CD4-positive, CD25-positive, alpha-beta regulatory T cell (primary cell): Measurements from ENCODE around the gene CCS. TPM values are rescaled to one million over a fixed set of nuclear protein-coding genes. Genes with fewer than 3 reads are reported as not detected.

Experiments used
- ATAC-seq, 2 donors: fragments of 150-1000 bp; cut with Tn5 transposase; one replicate each; pipeline ENCODE4 v1.10.0; 2021; ENCODE audit warnings: low read depth in 2 of 2, moderate number of reproducible peaks in 2 of 2, moderate library complexity in 1 of 2
- DNase-seq, 3 donors: peaks; one replicate each; pipeline versions ENCODE4 v3.0.0 to v3.0.0-alpha.2; 2012 to 2022; ENCODE audit warnings: mixed read lengths in 1 of 3
- H3K27ac ChIP-seq: one replicate; pipeline ENCODE4 v1.7.0; 2013; ENCODE audit warnings: mild to moderate bottlenecking, low read length; ENCODE audit not compliant: insufficient read depth, poor library complexity, severe bottlenecking
- H3K27me3 ChIP-seq: one replicate; pipeline ENCODE4 v1.7.0; 2013; ENCODE audit warnings: low read length; ENCODE audit not compliant: control insufficient read depth, insufficient read depth
- H3K36me3 ChIP-seq: one replicate; pipeline ENCODE4 v1.7.0; 2013; ENCODE audit warnings: mild to moderate bottlenecking, low read length, moderate library complexity; ENCODE audit not compliant: control insufficient read depth, insufficient read depth
- H3K4me1 ChIP-seq: 2 replicates; pipeline ENCODE4 v1.7.0; 2013; ENCODE audit warnings: mild to moderate bottlenecking, low read length; ENCODE audit not compliant: insufficient read depth, control insufficient read depth, poor library complexity, severe bottlenecking
- H3K4me3 ChIP-seq: one replicate; pipeline ENCODE4 v1.7.0; 2013; ENCODE audit warnings: low read depth, mild to moderate bottlenecking, low read length, moderate library complexity
- H3K9me3 ChIP-seq, 2 experiments: 1 replicate in 1 of 2; 2 replicates in 1 of 2; pipeline ENCODE4 v1.7.0; 2013; ENCODE audit warnings: low read length in 2 of 2, mild to moderate bottlenecking in 1 of 2, moderate library complexity in 1 of 2; ENCODE audit not compliant: control insufficient read depth in 2 of 2
- H3K27ac Mint-ChIP-seq, 3 donors: one replicate each; pipeline ENCODE4 v1.8.0; 2020 to 2022; ENCODE audit warnings: mild to moderate bottlenecking in 3 of 3, mixed read lengths in 3 of 3, moderate library complexity in 2 of 3
- H3K27me3 Mint-ChIP-seq: one replicate; pipeline ENCODE4 v1.8.0; 2022; ENCODE audit warnings: mild to moderate bottlenecking, mixed read lengths
- H3K36me3 Mint-ChIP-seq: one replicate; pipeline ENCODE4 v1.8.0; 2020; ENCODE audit warnings: mixed read lengths
- H3K4me1 Mint-ChIP-seq, 4 donors: one replicate each; pipeline ENCODE4 v1.8.0; 2020 to 2022; ENCODE audit warnings: mixed read lengths in 4 of 4, mild to moderate bottlenecking in 1 of 4
- H3K4me3 Mint-ChIP-seq, 4 donors: one replicate each; pipeline ENCODE4 v1.8.0; 2020 to 2022; ENCODE audit warnings: mild to moderate bottlenecking in 4 of 4, mixed read lengths in 4 of 4, moderate library complexity in 3 of 4
- H3K9me3 Mint-ChIP-seq, 7 donors: one replicate each; pipeline ENCODE4 v1.8.0; 2020 to 2022; ENCODE audit warnings: mixed read lengths in 7 of 7, mild to moderate bottlenecking in 3 of 7, moderate library complexity in 2 of 7
- polyA plus RNA-seq, 4 donors: library from polyadenylated mRNA; unstranded; fragments of 300-500 nt; fragmentation: Illumina TruSeq; gene quantifications; one replicate each; pipeline ENCODE4 v1.2.3, GENCODE V29; 2021
- total RNA-seq: library from RNA; stranded (reverse); gene quantifications from one replicate; pipeline ENCODE4 v1.2.3, GENCODE V29; 2022

Gene CCS
- total and polyA plus RNA-seq, 5 donors from 2014 or later = 31.0 to 37.8 (median 34.2) TPM

DNA sequence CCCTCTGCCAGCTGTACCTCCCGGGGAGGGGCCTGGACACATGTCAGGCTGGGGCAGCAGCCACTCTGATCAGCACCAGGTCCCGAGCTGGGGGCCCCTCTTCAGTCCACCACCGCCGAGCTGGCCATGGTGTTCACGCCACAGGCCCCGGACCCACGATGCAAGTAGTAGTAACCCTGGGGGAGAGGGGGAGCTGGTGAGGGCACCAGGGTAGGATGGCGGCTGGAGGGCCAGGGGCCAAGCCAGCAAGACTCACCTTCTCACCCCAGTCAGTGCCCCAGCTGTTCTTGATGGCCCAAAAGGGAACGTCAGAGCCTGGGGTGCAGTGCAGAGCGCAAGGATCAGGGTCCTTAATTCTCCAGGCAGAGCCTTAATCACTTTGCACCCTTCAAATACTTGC, 29.2 kb upstream of the CCS start:
- Mint-ChIP-seq H3K4me1 (peaks cover 0 to 19% (median 2%) of the 10 kb centered on the region in 4 donors), H3K27ac (no peak overlapping the region), H3K27me3 (peaks cover 6% of the 10 kb centered on the region), H3K36me3 (no peaks in the 10 kb centered on the region), H3K9me3 (peaks cover 0 to 3% (median 0%) of the 10 kb centered on the region in 7 donors), H3K4me3 (no peak overlapping the region)
- H3K27me3 ChIP-seq = no peaks in the 10 kb centered on the region
- ATAC-seq (no peak), DNase-seq (no peak)
- no peak overlapping the region for H3K27ac ChIP-seq
- H3K4me3 ChIP-seq = no peak overlapping the region
- peaks cover 16% of the 10 kb centered on the region for H3K4me1 ChIP-seq
- H3K36me3 ChIP-seq = no peaks in the 10 kb centered on the region
- H3K9me3 ChIP-seq = no peaks in the 10 kb centered on the region

DNA sequence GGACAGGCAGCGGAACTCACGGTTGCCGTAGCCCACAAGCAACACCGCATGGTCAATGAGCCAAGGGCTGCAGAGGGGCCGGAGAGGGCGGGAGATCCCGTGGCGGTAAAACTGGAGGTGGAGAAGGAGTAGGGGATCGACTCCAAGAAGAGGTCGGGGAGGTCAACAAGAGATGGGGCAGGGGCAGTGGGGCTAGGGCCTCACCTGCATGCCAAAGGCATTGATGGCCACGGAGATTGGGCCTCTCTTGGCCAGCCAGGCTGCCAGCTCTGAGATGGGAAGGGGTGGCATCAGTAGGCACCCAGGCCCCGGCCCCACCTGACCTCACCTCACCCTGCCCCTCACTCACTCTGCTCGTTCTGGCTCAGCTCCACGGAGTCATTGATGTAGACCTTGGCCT, 28.4 kb upstream of the CCS start:
- Histone ChIP-seq H3K27ac (no peak overlapping the region), H3K27me3 (no peaks in the 10 kb centered on the region), H3K4me1 (peaks cover 12% of the 10 kb centered on the region), H3K4me3 (no peak overlapping the region), H3K9me3 (no peaks in the 10 kb centered on the region), H3K36me3 (no peaks in the 10 kb centered on the region)
- Mint-ChIP-seq H3K9me3 (peaks cover 0 to 3% (median 0%) of the 10 kb centered on the region in 7 donors), H3K27ac (no peak overlapping the region), H3K36me3 (no peaks in the 10 kb centered on the region), H3K4me1 (peaks cover 0 to 13% (median 1%) of the 10 kb centered on the region in 4 donors), H3K4me3 (no peak overlapping the region), H3K27me3 (peaks cover 6% of the 10 kb centered on the region)
- no peak for DNase-seq
- no peak for ATAC-seq

DNA sequence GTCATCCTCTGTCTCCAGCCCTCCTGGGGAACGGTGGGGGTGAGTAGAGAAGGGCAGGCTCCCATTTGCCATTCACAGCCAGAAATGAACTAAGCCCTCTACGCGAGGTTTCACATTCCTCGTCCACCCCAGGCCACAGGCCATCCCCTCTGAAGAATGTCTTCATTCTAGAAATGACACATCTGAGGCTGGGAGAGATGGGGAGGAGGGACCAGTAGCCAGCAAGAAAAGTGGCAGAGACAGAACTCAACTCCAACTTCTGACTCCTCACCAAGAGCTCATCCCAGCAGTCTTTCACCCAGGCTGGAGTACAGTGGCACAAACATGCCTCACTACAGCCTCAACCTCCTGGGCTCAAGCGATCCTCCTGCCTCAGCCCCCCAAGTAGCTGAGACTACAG, 28.0 kb upstream of the CCS start:
- no peak overlapping the region for H3K4me3 ChIP-seq
- H3K4me3 Mint-ChIP-seq = no peak overlapping the region
- H3K27ac Mint-ChIP-seq = no peak overlapping the region
- peaks cover 12% of the 10 kb centered on the region for H3K4me1 ChIP-seq
- H3K27me3 ChIP-seq = no peaks in the 10 kb centered on the region
- H3K36me3 ChIP-seq = no peaks in the 10 kb centered on the region
- no peaks in the 10 kb centered on the region for H3K36me3 Mint-ChIP-seq
- H3K27ac ChIP-seq = no peak overlapping the region
- peaks cover 0 to 13% (median 1%) of the 10 kb centered on the region in 4 donors for H3K4me1 Mint-ChIP-seq
- ATAC-seq (no peak), DNase-seq (no peak)
- H3K27me3 Mint-ChIP-seq = peaks cover 6% of the 10 kb centered on the region
- peaks cover 0 to 3% (median 0%) of the 10 kb centered on the region in 7 donors for H3K9me3 Mint-ChIP-seq
- no peaks in the 10 kb centered on the region for H3K9me3 ChIP-seq

DNA sequence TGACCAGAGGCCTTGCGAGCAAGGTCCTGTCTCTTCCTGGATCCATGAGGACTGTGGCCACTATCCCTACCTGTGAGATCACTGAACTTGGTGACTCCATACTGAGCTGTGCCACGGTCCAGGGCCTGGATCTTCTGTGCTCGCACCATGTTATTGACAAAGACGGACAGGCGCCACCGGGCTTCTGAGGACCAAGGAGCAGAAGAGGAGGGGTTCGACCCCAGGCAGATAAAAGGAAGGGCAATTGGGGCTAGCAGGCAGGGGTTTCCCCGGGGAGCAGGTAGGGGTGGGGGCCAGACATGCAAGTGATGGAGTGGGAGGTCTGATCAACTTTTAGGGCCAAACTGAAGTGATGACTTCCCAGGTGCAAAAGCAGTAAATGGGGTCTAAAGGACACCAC, 26.8 kb upstream of the CCS start:
- no peaks in the 10 kb centered on the region for H3K36me3 ChIP-seq
- H3K4me1 Mint-ChIP-seq = peaks cover 0 to 13% (median 1%) of the 10 kb centered on the region in 4 donors
- peaks cover 0 to 3% (median 0%) of the 10 kb centered on the region in 7 donors for H3K9me3 Mint-ChIP-seq
- ATAC-seq (no peak), DNase-seq (no peak)
- peak overlapping the region in 1 of 3 donors; percentile 42 for H3K27ac Mint-ChIP-seq
- H3K4me3 Mint-ChIP-seq = peak overlapping the region; percentile 8 to 90 (median 49)
- peaks cover 12% of the 10 kb centered on the region for H3K4me1 ChIP-seq
- no peaks in the 10 kb centered on the region for H3K27me3 ChIP-seq
- no peaks in the 10 kb centered on the region for H3K36me3 Mint-ChIP-seq
- H3K27me3 Mint-ChIP-seq = peaks cover 6% of the 10 kb centered on the region
- H3K4me3 ChIP-seq = no peak overlapping the region
- H3K9me3 ChIP-seq = no peaks in the 10 kb centered on the region
- H3K27ac ChIP-seq = no peak overlapping the region

DNA sequence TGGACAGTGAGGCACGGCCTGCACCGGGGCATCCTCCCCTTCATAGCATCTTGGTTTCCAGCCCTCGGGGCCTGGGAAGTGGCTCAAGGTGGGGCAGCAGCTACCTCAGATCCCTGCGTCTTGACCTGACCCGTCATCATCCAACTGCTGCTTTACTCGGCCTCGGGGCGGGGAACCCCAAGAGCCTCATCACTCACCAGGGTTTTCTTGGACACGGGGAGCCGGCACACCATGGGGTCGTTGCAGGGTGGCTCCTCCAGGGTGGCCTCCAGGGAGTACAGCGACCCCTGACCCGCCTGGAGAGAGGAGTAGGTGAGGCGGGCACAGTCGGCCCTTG, 25.2 kb upstream of the CCS start:
- Histone ChIP-seq H3K9me3 (no peaks in the 10 kb centered on the region), H3K4me3 (no peak overlapping the region), H3K36me3 (no peaks in the 10 kb centered on the region), H3K27ac (no peak overlapping the region), H3K4me1 (peaks cover 12% of the 10 kb centered on the region), H3K27me3 (no peaks in the 10 kb centered on the region)
- Mint-ChIP-seq H3K27me3 (peaks cover 9% of the 10 kb centered on the region), H3K9me3 (peaks cover 0 to 3% (median 0%) of the 10 kb centered on the region in 7 donors), H3K4me1 (peaks cover 0 to 13% (median 1%) of the 10 kb centered on the region in 4 donors), H3K36me3 (no peaks in the 10 kb centered on the region), H3K27ac (no peak overlapping the region), H3K4me3 (peak overlapping the region in 3 of 4 donors; percentile 65 to 76 (median 74))
- ATAC-seq = no peak
- no peak for DNase-seq

DNA sequence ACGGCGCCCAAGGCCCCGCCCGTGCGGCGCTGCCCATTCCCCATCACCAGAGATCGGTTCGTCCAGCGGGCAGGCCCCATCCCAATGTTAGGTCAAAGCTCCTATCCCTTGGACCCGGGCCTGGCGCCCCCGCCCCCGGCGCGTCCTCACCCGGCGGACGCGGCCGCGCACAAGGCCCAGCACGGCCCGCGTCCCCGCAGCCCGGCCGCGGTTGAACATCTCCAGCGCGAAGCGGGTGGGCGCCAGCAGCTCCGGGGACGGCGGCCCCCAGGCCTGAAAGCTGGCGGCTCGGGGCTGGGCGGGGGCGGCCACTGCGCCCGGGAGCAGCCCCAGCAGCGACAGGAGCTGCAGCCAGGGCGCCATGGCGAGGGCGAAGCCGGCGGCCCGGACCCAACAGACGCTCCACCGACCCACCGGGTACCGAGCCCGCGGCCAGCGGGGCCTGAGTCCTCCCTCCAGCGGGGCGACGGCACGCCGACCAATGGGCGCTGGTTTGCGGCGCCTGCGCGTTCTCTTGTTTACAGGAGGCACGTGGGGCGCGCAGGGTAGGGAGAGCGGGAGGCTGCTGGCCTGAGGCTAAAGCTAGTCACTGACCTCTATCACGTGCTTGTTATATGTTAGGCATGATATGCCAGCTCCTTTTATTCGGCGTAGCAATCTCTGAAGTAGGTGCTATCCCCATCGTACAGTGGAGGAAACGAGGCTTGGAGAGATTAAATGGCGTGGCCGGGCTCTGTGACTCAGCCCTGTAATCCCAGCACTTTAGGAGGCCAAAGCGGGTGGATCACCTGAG, 24.7 kb upstream of the CCS start, which contains the start of gene CTSF:
CTSF (minus strand) TSS at position 483 of the 793 bp plus-strand sequence; CDS start at position 363, 120 bp downstream.
- peak within 1 kb of the TSS; percentile 62 for H3K4me3 ChIP-seq
- H3K9me3 Mint-ChIP-seq = peaks cover 0 to 3% (median 0%) of the 10 kb centered on the region in 7 donors
- peaks cover 15% of the 10 kb centered on the region for H3K27me3 Mint-ChIP-seq
- ATAC-seq = peak; percentile 68 to 80
- H3K27ac Mint-ChIP-seq = peak within 1 kb of the TSS in 2 of 3 donors; percentile 54 to 75
- no peak within 1 kb of the TSS for H3K27ac ChIP-seq
- peaks cover 12% of the 10 kb centered on the region for H3K4me1 ChIP-seq
- H3K4me1 Mint-ChIP-seq = peaks cover 0 to 13% (median 1%) of the 10 kb centered on the region in 4 donors
- H3K36me3 ChIP-seq = no peaks in the 10 kb centered on the region
- H3K27me3 ChIP-seq = no peaks in the 10 kb centered on the region
- H3K4me3 Mint-ChIP-seq = peak within 1 kb of the TSS; percentile 49 to 80 (median 76)
- H3K36me3 Mint-ChIP-seq = no peaks in the 10 kb centered on the region
- H3K9me3 ChIP-seq = no peaks in the 10 kb centered on the region
- peak; percentile 49 to 61 (median 53) for DNase-seq

DNA sequence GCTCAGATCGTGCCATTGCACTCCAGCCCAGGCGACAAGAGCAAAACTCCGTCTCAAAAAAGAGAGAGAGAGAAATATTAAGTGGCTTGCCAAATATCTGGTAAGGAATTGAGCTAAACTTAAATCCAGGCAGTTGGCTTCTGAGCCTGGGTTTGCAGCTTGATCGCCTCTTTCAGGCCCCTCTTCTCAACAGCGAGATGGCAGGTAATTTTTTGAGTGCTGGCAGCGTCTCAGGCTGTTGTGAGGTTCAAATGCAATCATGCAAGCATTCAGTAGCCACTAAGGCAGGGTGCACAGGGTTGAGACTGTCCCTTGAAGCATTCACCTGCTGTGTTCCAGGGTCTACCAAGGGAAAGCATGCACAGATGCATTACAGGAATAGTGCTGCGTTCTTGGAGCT, 23.9 kb upstream of the CCS start:
- H3K4me1 Mint-ChIP-seq = peaks cover 0 to 13% (median 1%) of the 10 kb centered on the region in 4 donors
- H3K4me3 Mint-ChIP-seq = peak overlapping the region in 1 of 4 donors; percentile 80
- H3K27ac Mint-ChIP-seq = no peak overlapping the region
- DNase-seq (no peak), ATAC-seq (no peak)
- H3K9me3 Mint-ChIP-seq = peaks cover 0 to 3% (median 0%) of the 10 kb centered on the region in 7 donors
- H3K9me3 ChIP-seq = no peaks in the 10 kb centered on the region
- no peaks in the 10 kb centered on the region for H3K27me3 ChIP-seq
- no peak overlapping the region for H3K4me3 ChIP-seq
- no peaks in the 10 kb centered on the region for H3K36me3 ChIP-seq
- H3K36me3 Mint-ChIP-seq = no peaks in the 10 kb centered on the region
- no peak overlapping the region for H3K27ac ChIP-seq
- H3K4me1 ChIP-seq = peaks cover 12% of the 10 kb centered on the region
- peaks cover 19% of the 10 kb centered on the region for H3K27me3 Mint-ChIP-seq
